Measurements from ENCODE around the gene CD2.

DNA sequence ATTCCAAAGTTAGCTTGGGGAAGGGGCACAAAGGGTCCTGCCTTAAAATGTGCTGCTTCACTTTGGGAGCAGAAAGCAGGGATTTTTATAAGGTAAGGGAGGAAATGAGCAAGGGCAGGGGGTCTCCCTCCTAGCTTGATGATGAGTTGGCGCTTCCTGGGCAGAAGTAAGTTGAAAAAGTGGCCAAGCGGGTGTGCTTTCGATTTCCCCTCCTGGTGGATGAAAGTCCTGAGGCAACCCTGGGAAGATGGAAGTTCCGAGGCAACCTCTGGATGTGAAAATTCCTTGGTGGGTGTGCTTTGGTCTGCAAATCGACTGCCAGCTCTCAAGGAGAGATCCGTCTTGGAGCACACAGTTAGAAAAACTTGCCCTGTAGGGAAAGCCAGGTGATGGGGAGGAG, 41.7 kb upstream of the CD2 start:
- TF ChIP-seq, protein P1, sequence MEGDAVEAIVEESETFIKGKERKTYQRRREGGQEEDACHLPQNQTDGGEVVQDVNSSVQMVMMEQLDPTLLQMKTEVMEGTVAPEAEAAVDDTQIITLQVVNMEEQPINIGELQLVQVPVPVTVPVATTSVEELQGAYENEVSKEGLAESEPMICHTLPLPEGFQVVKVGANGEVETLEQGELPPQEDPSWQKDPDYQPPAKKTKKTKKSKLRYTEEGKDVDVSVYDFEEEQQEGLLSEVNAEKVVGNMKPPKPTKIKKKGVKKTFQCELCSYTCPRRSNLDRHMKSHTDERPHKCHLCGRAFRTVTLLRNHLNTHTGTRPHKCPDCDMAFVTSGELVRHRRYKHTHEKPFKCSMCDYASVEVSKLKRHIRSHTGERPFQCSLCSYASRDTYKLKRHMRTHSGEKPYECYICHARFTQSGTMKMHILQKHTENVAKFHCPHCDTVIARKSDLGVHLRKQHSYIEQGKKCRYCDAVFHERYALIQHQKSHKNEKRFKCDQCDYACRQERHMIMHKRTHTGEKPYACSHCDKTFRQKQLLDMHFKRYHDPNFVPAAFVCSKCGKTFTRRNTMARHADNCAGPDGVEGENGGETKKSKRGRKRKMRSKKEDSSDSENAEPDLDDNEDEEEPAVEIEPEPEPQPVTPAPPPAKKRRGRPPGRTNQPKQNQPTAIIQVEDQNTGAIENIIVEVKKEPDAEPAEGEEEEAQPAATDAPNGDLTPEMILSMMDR (IDR thresholded peaks at IDR 0.05): no peak
- TF ChIP-seq POLR2A (IDR thresholded peaks at IDR 0.05) (no peak), POLR2AphosphoS5 (IDR thresholded peaks at IDR 0.05) (no peak), EP300 (IDR thresholded peaks at IDR 0.05; ENCODE audit: low read depth) (no peak)

Measured in transverse colon (tissue), 4 donors.